OCI-LY7 (cell line): ENCODE measurements around the gene SYTL3.

Experiments used
- CTCF ChIP-seq: fragments of 200-600 bp; sonication (generic); conservative IDR thresholded peaks from 2 replicates; pipeline ENCODE4 v1.5.1; 2014; ENCODE audit warnings: mild to moderate bottlenecking, antibody characterized with exemption, low read length, moderate library complexity, mixed read lengths
- EZH2phosphoT487 ChIP-seq: fragments of 200-600 bp; sonication (generic); IDR thresholded peaks from 2 replicates; pipeline ENCODE4 v1.6.1; 2018; ENCODE audit warnings: low read depth, borderline replicate concordance, mild to moderate bottlenecking, mixed run types, antibody characterized with exemption, low read length, moderate library complexity, mixed read lengths

DNA sequence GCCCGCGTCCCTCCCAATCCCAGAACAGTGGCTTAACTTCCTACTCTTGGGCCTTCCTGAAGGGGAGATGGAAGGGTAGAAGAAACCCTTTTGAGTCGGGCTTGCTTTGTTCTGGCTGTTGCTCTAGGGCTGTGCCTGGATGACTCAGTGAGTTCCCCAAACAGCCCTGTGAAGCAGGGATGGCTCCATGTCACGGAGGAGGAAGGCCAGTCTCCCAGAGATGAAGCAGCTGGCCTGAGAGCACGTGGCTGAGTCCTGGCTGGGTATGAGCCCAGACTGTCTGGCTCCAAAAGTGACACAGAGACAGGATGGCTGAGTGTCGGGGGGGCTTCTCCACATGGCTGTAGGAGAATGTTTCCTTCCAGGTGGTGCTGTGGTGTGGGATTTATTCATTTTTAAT is 4.6 kb downstream of the SYTL3 start:
- TF ChIP-seq EZH2phosphoT487, result no peak
- no peak for TF ChIP-seq CTCF
